Islet precursor cell (in vitro differentiated cells): ENCODE measurements around the gene MIA2.
A peak's percentile ranks its signal among the peaks of the same experiment; 100 is the strongest.

Source experiments
- DNase-seq: peaks from one replicate; pipeline ENCODE4 v3.0.0-alpha.2; 2018

Gene MIA2

DNA sequence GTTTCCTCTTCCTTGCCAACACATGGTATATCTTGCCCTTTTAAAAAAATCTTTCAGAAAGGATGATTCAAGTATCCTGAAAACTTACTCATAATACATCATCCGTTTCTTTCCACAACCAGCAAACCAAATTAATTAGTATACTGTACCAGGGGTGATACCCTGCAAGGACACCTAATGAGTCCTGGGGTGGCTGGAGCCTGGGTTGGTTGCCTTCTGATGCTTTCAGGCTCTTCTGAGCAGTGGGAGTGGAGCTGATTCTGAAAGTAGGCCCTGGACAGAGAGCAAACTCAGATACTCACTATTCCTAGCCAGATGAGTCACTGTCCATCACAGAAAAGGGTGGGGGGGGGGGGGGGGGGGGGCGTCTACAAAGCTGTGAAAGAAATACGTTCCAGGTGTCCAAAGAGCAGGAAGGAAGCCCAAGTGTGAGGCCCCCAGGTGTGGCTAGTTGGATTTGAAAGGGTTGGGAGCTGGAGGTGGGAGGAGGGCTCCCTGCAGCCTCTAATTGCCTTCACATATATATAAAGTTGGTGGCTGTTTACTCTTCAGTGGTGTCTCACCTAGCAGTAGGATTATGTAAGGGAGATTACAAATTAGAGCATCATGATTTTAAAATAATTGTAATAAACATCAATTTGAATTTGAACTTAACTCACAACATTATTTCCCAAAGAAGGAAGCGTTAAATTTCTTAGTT lies 162.0 kb downstream of the MIA2 start:
- peak; percentile 57 for DNase-seq

DNA sequence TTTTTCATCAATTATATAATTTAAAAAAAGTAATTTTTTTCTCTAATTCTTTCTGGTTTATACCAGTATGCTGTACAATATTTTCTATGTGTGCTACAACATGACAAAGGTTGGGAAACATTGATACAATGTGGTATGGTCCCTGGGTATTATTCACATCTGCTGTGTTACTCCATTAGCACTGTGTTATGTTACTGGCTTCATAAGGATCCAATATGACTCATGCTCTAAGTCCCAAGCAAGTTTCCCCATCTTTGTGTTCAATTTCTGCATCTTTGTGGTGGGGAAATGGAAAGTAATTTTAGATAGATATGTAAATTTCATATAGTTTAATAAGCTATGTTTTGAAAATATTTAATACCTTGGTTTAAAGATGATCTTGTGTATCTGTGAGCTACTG lies 162.7 kb downstream of the MIA2 start:
- no peak for DNase-seq

DNA sequence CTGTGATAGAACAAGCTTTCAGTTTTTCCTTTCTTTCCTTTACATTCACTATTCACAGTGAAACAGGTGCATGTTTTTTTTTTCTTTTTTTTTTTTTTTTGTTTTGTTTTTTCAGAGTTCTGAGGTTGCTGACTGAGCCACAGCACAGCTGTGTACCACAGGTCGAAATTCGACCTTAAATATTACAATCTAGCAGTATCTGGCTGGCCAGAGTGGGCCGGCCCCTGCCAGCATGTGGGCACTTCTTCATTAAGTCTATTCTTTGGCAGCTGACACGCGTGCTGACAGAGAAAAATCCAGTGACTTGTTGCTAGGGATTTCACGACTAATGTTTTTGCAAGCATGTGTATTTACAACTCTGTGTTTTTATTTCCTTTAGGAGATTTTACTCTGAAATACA lies 164.7 kb downstream of the MIA2 start:
- no peak for DNase-seq

DNA sequence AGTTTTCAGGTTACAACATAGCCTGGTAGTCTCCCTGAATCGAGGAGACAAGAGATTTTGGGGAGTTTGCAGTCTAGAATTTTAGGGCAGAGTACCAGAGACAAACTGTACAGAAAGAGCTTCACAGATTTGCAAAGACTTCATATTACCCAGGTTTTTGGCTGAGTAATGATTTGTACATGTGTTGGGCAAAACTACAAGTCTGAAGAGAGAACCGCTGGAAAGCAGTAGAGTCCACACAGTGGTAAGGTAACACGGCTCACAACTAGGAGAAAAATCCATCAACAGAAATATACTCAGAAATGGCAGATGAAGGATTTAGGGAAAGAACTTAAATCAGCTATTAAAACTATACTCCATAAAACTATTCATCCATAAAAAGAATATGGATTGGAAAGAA lies 172.8 kb downstream of the MIA2 start:
- no peak for DNase-seq

DNA sequence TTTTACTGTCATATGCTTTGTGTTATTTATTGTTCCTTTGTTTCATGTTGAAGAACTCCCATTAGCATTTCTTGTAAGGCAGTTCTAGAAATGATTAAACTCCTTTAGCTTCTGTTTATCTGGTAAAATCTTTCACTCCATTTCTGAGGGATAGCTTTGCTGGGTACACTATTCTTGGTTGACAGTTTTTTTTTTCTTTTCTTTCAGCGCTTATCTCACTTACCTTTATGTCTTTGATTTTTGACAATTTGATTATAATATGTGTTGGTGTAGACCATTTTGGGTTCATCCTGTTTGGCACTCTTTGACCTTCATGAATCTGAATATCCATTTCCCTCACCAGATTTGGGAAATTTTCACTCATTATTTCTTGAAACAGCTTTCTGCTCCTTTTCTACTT lies 182.4 kb downstream of the MIA2 start:
- no peak for DNase-seq

DNA sequence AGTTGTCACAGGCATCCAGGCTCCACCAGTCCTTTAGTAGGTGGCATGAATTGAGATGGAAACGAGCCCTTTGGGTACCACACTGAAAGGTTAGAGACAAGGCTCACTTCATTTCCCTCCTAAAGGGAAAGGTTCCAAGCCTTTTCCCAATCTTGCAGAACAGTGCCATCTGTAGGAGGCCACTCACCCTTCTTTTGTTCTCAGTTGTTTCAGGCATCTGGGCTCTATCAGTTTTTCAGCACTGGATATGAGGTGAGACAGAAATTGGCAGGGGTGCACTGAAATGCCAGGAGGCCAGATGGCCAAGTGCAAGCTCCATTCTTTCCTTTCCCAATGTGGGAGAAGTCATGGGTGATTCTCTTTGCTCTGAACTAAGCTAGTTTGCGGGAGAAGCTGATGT lies 183.3 kb downstream of the MIA2 start:
- no peak for DNase-seq

DNA sequence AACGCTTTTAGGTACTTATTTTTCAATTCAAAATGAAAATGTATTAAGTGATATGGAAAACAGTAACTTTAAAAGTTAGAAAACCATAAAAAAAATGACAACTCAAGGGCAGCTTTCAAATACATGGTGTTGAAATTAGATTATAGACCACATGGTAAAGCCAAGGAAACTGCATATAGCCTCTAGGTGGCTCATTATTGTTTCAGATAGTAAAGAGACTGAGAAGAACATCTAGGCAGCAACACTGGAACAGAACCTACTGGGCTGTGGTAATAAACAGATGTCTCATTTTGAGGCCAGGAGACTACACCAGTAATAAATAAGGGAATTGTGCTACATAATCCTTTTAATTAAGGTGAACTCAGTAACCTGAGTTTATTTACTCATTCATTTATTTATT lies 185.6 kb downstream of the MIA2 start:
- DNase-seq: no peak

DNA sequence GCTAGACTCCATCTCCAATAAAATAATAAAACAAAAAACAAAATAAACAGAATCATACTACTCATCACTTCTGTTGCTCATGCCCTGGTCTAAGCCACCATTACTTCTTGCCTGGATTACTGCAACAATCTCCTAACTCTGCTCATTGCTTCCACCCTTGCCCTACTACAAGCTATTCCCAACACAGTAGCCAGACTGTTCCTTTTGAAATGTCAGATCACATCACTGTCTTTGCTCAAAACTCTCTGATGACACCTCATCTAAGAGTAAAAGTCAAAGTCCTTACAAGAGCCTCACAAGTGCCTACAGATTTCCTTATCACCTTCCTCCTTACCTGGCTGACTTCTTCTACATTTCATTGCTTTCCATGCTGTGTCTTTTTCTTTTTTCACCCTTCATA lies 188.5 kb downstream of the MIA2 start:
- no peak for DNase-seq

DNA sequence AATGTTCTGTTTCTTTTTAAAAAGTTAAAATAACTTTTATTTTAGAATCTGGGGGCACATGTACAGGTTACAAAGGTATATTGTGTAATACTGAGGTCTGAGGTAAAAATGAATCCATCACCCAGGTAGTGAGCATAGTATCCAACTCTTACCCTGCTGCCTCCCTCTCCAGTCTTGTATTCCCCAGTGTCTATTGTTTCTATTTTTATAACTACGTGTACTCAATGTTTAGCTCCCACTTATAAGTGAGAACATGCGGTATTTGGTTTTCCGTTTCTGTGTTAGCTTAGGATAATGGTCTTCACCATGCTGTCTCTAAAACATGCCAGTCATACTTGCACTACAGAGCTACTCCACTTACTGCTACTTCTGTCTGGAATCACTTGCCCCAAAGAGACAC lies 190.1 kb downstream of the MIA2 start:
- DNase-seq: no peak

DNA sequence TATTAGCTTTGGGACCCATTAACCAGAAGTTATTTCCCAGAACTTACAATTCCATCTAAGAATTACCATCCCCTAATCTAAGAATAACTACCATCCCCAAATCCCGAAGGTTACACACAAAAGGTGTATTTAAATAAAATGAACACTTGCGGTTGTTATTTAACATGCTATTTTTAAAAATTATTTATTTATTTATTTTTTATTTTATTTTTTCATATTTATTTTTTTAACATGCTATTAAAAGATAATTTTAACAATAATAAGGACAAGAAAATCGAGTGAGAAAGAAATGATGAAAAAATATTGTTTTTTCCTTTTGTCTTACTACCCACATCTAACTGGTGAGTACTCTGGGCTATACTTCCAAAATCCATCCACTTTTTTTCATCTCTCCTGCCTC lies 192.2 kb downstream of the MIA2 start:
- DNase-seq: no peak

DNA sequence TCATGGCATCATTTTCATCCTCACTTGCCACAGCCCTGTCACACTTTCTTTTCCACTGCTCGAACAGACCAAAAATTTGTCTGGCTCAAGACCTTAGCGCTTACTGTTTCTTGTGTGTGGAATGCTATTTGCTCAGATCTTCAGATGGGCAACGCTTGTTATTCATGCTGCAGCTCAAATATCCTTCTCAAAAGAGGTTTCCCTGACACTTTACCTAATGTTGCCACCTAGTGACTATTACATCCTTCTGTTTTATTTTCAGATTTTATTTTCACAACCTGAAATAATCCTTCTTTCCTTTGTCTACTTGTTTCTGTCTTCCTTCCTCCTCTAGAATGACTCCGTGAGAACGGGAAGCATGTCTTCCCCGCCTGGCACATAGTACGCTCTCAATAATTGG lies 192.9 kb downstream of the MIA2 start:
- DNase-seq: no peak

DNA sequence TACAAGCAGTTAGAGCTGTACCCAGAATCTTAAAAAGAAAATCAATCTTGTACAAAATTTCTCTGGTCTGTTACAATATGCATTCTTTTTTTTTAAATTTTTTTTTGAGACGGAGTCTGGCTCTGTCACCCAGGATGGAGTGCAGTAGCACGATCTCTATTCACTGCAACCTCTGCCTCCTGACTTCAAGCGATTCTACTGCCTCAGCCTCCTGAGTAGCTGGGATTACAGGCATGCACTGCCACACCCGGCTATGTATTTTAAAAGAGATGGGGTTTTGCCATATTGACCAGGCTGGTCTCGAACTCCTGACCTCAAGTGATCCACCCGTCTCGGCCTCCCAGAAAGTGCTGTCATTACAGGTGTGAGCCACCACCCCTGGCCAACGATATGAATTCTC lies 194.4 kb downstream of the MIA2 start:
- no peak for DNase-seq

DNA sequence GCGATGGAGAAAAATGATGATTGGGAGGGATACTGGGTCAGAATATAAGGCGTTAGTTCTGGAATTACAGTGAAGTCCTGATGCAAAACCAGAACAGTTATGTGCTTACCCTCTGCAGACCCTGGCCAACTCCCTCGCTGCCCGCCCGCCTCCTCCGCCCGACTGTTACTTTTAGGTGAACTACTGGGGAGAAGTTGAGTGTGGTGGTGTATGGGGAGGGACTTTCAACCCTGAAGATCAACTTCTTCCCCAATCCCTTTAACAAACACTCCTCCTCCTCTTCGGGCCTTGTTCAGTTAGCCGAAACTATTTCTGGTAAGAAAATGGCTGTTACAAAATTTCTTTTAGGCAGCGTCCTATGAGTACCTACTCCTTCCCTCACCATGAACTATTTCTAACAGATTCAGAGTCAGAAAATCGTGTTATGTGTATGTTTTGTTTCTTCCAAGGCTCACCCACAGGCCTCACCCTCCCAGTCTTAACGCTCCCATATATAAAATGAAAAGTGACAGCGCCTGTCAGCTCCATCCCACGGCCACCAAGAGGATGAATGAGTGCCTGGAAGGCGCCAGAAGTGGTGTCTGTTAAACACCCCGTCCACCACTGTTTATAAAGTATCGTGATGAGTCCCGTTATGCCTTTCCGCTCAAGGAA lies 197.2 kb downstream of the MIA2 start:
- peak; percentile 53 for DNase-seq

DNA sequence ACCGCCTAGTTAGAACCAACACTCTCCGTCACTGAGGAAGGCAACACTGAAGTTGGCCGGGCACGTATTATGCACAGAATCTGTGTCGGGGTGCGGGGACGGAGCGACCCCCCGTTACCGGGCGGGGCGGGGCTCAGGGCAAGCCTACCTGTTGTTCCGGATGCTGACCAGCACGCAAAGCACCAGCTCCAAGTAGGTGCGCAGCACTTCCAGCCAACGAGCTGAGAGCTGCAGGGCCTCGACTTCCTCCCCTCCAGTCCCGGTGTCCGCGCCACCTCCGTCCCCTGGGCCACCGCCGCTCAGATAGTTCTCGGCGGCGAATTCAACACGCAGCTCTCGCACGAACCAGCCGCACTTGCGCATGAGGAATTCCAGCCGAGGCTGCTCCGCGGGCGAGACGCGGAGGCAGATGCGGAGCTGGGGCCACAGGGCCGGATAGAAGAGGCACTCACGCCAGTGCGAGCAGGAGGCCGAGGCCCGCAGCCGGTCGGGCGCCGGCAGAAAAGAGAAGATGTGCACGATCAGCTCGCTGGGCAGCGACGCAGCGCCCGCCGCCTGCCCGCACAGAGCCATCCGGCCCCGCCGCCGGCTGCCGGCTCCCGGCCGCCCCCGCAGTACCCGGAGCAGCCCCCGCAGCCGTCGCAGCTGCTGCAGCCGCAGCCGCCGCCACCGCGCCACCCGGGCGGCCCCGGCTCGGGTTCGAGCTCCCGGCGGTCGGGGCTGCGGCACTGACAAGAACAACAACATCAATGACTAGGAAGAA lies 197.9 kb downstream of the MIA2 start:
- DNase-seq: peak; percentile 79

DNA sequence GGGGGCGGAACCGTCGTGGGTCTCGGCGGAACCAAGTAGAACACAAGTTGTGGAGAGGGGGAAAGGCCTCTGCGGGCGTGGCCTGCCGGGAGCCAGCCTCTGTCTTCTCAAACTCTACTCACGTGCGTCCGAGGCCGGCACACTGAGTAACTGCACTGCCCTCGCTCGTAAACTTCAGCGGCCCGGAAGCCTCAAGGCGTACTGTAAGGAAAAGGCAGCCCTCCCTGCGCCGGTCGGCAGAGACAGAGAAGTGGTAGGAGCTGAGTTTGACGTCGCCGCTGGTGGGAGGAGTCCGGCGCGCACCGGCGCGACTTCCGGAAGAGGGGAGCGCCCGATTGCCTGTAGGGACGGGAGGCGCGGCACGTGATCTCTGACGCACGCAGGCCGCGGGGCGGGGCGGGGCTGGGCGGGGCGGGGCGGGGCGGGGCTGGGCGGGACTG lies 198.5 kb downstream of the MIA2 start, which contains the start of gene FBXO33:
FBXO33 (minus strand) TSS at position 255 of the 440 bp plus-strand sequence. CDS start 271 bp downstream, outside the sequence.
- DNase-seq: peak; percentile 99

DNA sequence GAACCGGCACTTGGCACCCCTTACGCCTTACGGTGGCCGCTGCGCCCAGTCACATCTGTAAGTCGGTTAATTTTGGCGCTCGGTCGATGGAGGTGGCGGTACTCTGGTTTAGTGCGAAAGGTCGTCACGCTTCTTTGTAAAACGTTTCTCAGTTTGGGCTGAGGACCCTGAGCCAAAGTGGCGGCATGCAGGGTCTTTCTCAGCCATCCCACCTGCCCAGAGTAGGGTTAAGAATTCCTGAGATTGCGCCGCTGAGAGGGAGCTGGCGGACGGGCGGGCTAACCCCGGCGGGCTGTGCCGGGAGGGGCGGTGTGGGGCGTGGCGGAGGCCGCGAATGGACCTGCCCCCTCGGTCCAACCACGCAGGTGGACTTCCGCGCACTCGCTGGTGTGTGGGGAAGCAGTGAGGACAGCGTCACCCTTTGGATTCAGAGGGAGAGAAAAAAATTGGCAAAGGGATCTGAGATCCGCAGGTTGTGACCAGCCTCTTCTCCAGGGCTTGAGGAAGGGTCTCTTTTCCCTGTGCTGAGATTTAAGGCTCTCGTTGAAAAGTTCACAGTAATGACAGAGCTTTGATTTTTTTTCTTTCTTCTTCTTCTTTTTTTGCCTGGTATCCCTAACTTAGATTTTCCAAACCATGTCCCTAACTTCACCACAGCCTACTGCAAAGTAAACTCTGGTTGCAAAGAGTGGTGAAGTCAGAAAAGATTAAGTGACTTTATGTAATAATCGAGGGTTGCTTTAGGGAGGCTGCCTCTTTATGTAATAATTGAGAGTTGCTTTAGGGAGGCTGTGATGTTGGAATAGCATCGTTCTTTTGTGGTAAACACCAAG lies 199.1 kb downstream of the MIA2 start:
- peak; percentile 97 for DNase-seq

DNA sequence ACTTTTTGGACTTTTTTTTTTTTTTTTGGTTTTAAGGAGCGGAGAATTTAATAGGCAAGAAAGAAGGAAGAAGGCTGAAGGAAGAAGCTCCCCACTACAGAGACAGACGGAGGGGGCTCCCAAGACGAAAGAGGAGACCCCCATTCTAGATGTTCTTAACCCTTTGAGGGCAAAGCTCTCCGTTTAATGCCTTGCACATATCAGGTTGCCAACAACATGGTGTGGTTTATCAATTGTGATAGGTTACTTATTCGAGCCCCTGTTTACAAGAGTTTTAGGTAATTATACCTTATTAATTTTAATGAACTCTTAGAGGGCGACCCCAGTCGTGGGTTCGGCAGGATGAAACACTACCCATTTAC lies 199.7 kb downstream of the MIA2 start:
- no peak for DNase-seq

DNA sequence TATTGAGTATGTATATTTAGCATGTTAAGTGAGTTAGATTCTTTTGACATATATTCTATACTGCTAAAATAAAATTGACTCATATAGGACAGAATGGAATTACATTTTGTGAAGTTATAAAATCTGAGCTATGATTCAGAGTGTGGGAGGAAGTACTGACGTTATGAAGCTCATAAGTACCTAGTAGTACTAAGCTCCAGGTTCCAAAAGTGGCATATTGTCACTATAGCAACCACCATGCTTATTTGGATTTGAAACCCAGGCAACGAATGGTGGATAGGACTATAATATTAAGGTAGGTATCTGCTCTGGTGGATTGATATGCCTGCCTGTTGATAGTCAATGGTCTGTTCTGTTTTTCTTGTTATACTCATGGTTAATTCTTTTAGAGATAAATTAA lies 200.7 kb downstream of the MIA2 start:
- no peak for DNase-seq

DNA sequence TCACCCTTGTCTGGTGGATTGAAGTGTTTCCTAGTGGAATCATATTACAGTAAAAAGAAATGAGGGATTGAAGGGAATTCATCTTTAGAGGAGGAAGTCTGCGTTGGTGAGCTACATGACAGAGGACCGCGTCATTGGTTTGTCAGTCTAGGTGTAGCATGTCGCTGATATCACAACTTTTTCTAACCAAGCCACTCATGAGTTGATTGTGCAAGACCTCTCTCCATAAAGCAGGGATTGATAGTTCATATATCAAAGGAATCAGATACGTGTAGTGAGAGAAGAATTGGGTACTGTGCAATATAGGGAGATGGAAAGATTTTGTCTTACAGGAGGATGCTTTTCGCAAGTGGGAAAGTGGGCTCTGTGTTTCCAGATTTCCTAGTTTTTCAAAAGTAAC lies 201.5 kb downstream of the MIA2 start:
- DNase-seq: no peak
